Measurements from ENCODE around the gene MFAP2.

Gene MFAP2

DNA sequence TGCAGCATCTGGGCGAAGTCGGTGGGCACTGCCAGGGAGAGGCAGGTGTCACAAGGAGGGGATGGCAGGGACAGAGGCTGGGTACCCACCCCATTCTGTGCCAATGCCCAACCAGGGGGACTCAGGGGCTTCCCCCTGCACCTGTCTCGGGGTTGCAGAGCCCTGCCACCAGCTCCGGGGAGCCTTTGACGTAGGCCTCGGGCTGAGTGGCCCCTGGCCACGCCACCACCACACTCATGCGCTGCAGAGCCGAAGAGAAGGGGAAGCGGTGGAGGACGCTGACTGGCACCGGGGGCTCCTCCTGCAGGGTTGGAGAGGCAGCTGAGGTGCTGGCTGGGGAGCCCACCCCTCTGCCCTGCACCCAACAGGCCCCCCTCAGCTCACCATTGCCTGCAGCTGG is 11.7 kb upstream of the MFAP2 start:
- no peak for DNase-seq (ENCODE audit: low spot score)
- in situ Hi-C loops (cut with MboI; ENCODE audit: low sequenced_read_pairs, unreplicated experiment) = no loop called here
- TF ChIP-seq, protein P1, sequence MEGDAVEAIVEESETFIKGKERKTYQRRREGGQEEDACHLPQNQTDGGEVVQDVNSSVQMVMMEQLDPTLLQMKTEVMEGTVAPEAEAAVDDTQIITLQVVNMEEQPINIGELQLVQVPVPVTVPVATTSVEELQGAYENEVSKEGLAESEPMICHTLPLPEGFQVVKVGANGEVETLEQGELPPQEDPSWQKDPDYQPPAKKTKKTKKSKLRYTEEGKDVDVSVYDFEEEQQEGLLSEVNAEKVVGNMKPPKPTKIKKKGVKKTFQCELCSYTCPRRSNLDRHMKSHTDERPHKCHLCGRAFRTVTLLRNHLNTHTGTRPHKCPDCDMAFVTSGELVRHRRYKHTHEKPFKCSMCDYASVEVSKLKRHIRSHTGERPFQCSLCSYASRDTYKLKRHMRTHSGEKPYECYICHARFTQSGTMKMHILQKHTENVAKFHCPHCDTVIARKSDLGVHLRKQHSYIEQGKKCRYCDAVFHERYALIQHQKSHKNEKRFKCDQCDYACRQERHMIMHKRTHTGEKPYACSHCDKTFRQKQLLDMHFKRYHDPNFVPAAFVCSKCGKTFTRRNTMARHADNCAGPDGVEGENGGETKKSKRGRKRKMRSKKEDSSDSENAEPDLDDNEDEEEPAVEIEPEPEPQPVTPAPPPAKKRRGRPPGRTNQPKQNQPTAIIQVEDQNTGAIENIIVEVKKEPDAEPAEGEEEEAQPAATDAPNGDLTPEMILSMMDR (IDR thresholded peaks at IDR 0.05; ENCODE audit: borderline replicate concordance, control extremely low read depth, extremely low read depth, insufficient read depth, missing control alignments) = no peak

GRCh38 chr1:16991571-16991970 is 11.2 kb upstream of the MFAP2 start:
- in situ Hi-C loops (cut with MboI; ENCODE audit: low sequenced_read_pairs, unreplicated experiment) = no loop called here
- TF ChIP-seq, protein P1 (IDR thresholded peaks at IDR 0.05; ENCODE audit: borderline replicate concordance, control extremely low read depth, extremely low read depth, insufficient read depth, missing control alignments) = no peak
- no peak for DNase-seq (ENCODE audit: low spot score)

- TF ChIP-seq, protein P1 (IDR thresholded peaks at IDR 0.05; ENCODE audit: borderline replicate concordance, control extremely low read depth, extremely low read depth, insufficient read depth, missing control alignments) = no peak
- DNase-seq (ENCODE audit: low spot score) = no peak
- in situ Hi-C loops (cut with MboI; ENCODE audit: low sequenced_read_pairs, unreplicated experiment) = no loop called here
These were observed 9.4 kb upstream of the MFAP2 start for GRCh38 chr1:16989676-16990391.

DNA sequence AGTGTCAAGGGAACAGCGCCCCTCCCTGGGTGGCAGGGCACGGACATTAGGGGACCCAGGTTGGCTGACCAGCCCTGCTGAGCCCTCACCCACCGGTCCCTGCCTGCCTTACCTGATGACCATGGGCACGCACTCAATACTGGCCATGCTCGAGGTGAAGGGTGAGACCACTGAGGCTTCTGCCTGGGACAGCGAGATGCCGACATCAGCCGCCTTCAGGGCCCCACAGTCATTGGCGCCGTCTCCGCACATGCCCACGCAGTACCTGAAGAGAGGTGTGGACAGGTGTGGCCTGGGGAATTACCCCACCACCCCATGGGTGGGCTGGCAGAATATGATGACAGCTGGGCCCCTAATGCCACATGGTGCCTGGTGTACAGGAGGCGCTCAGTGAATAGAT is 7.8 kb upstream of the MFAP2 start:
- DNase-seq (ENCODE audit: low spot score) = no peak
- TF ChIP-seq, protein P1 (IDR thresholded peaks at IDR 0.05; ENCODE audit: borderline replicate concordance, control extremely low read depth, extremely low read depth, insufficient read depth, missing control alignments) = no peak
- in situ Hi-C loops (cut with MboI; ENCODE audit: low sequenced_read_pairs, unreplicated experiment) = no loop called here

GRCh38 chr1:16986962-16987361 is 6.5 kb upstream of the MFAP2 start:
- DNase-seq (ENCODE audit: low spot score) = no peak
- in situ Hi-C loops (cut with MboI; ENCODE audit: low sequenced_read_pairs, unreplicated experiment) = no loop called here
- TF ChIP-seq, protein P1 (IDR thresholded peaks at IDR 0.05; ENCODE audit: borderline replicate concordance, control extremely low read depth, extremely low read depth, insufficient read depth, missing control alignments) = no peak

GRCh38 chr1:16986560-16986959 is 6.1 kb upstream of the MFAP2 start:
- in situ Hi-C loops (cut with MboI; ENCODE audit: low sequenced_read_pairs, unreplicated experiment) = no loop called here
- no peak for DNase-seq (ENCODE audit: low spot score)
- TF ChIP-seq, protein P1 (IDR thresholded peaks at IDR 0.05; ENCODE audit: borderline replicate concordance, control extremely low read depth, extremely low read depth, insufficient read depth, missing control alignments) = no peak
